CD4-positive, alpha-beta T cell (primary cell): ENCODE measurements around the gene ACER2. TPM values are rescaled to one million over a fixed set of nuclear protein-coding genes. Genes with fewer than 3 reads are reported as not detected.

Experiments
- ATAC-seq: fragments of 200-7000 bp; cut with Tn5 transposase; one replicate; pipeline ENCODE4 v1.10.0; 2022; ENCODE audit warnings: mild to moderate bottlenecking; ENCODE audit not compliant: poor library complexity
- CTCF ChIA-PET: fragments of 350-600 bp; sonication (Branson Sonifier 250); formaldehyde crosslinking; loops from one replicate; lab custom pipeline; 2021; ENCODE audit warnings: antibody characterized with exemption, inconsistent platforms; lab: Charles Lee
- POLR2A ChIA-PET: fragments of 350-600 bp; sonication (Branson Sonifier 250); formaldehyde crosslinking; loops from one replicate; lab custom pipeline; 2021; ENCODE audit warnings: antibody characterized with exemption, inconsistent platforms; lab: Charles Lee
- DNase-seq, 14 experiments: peaks; one replicate each; pipeline ENCODE4 v3.0.0-alpha.2; 2013 to 2020; ENCODE audit warnings: mixed read lengths in 2 of 14
- H3K27ac ChIP-seq, 2 donors: one replicate each; pipeline versions ENCODE4 v1.5.1 to v1.7.0; 2013; ENCODE audit warnings: low read length in 2 of 2, low read depth in 1 of 2, mild to moderate bottlenecking in 1 of 2
- H3K27me3 ChIP-seq, 2 experiments: 1 replicate in 1 of 2; 2 replicates in 1 of 2; pipeline versions ENCODE4 v1.6.1 to v1.7.0; 2013; ENCODE audit warnings: low read length in 2 of 2, control low read depth in 1 of 2, mild to moderate bottlenecking in 1 of 2, moderate library complexity in 1 of 2; ENCODE audit not compliant: insufficient read depth in 2 of 2, control insufficient read depth in 1 of 2
- H3K36me3 ChIP-seq: one replicate; pipeline ENCODE4 v1.6.1; 2013; ENCODE audit warnings: low read length, control low read depth; ENCODE audit not compliant: insufficient read depth
- H3K4me1 ChIP-seq: one replicate; pipeline ENCODE4 v1.6.1; 2013; ENCODE audit warnings: low read length, control low read depth; ENCODE audit not compliant: insufficient read depth
- H3K4me3 ChIP-seq: one replicate; pipeline ENCODE4 v1.5.1; 2013; ENCODE audit warnings: mild to moderate bottlenecking, low read length, moderate library complexity
- H3K9me3 ChIP-seq, 2 experiments: 1 replicate in 1 of 2; 2 replicates in 1 of 2; pipeline versions ENCODE4 v1.6.1 to v1.7.0; 2013; ENCODE audit warnings: low read length in 2 of 2, mild to moderate bottlenecking in 2 of 2, control low read depth in 1 of 2, moderate library complexity in 1 of 2; ENCODE audit not compliant: control insufficient read depth in 1 of 2, insufficient read depth in 1 of 2
- H3K27ac Mint-ChIP-seq: one replicate; pipeline ENCODE4 v1.8.0; 2020; ENCODE audit warnings: mixed read lengths
- H3K27me3 Mint-ChIP-seq: one replicate; pipeline ENCODE4 v1.8.0; 2021; ENCODE audit warnings: mixed read lengths
- H3K36me3 Mint-ChIP-seq: one replicate; pipeline ENCODE4 v1.8.0; 2021; ENCODE audit warnings: low read depth, mixed read lengths
- H3K4me1 Mint-ChIP-seq: one replicate; pipeline ENCODE4 v1.8.0; 2021; ENCODE audit warnings: low read depth, mixed read lengths
- H3K4me3 Mint-ChIP-seq: one replicate; pipeline ENCODE4 v1.8.0; 2020; ENCODE audit warnings: mild to moderate bottlenecking, mixed read lengths
- H3K9me3 Mint-ChIP-seq: one replicate; pipeline ENCODE4 v1.8.0; 2020; ENCODE audit warnings: mixed read lengths
- CTCF ChIP-seq: fragments of 200-600 bp; IDR thresholded peaks from one replicate; pipeline ENCODE4 v1.8.0; 2022; ENCODE audit warnings: antibody characterized with exemption, mild to moderate bottlenecking
- intact Hi-C, 2 experiments: fragments of 100-400 bp; cut with DNase I in 1 of 2; cut with micrococcal nuclease in 1 of 2; formaldehyde crosslinking; loops; one replicate each; pipeline versions ENCODE4 v1.15.1 to v1.9.0; 2023 to 2025; cut with DNase I, micrococcal nuclease
- total RNA-seq, 174 experiments: library from RNA in 2 of 174; stranded (reverse) in 2 of 174; gene quantifications; one replicate each; pipeline ENCODE4 v1.2.3 and lab custom pipeline; 2021 to 2026

The ACER2 gene
- total RNA-seq, 2 experiments from 2014 or later: 1.2 to 1.4 TPM

- Histone ChIP-seq H3K4me1 (no peaks in the 10 kb centered on the region), H3K9me3 (no peaks in the 10 kb centered on the region), H3K36me3 (no peaks in the 10 kb centered on the region), H3K4me3 (no peak overlapping the region), H3K27me3 (no peaks in the 10 kb centered on the region), H3K27ac (no peak overlapping the region)
- ATAC-seq (no peak), DNase-seq (no peak)
- CTCF ChIA-PET: interaction anchor here (0.8 to 1.2 kb wide), 2 partner anchors 12 to 44 kb away, joined by 3 read pairs; partner anchors contain the start of gene ACER2
- H3K27ac Mint-ChIP-seq: no peak overlapping the region
- intact Hi-C loops: no loop called here
- no peaks in the 10 kb centered on the region for H3K9me3 Mint-ChIP-seq
- peaks cover 30% of the 10 kb centered on the region for H3K36me3 Mint-ChIP-seq
- no peaks in the 10 kb centered on the region for H3K4me1 Mint-ChIP-seq
- no peak for TF ChIP-seq CTCF
- POLR2A ChIA-PET: no interaction called here
- no peaks in the 10 kb centered on the region for H3K27me3 Mint-ChIP-seq
- H3K4me3 Mint-ChIP-seq: no peak overlapping the region
These were observed 12.1 kb downstream of the ACER2 start for GRCh38 chr9:19420877-19421276.

- H3K4me1 Mint-ChIP-seq: no peaks in the 10 kb centered on the region
- ChIA-PET POLR2A (no interaction called here), CTCF (interaction anchor here (0.6 kb wide), 1 partner anchor 21 kb away, joined by 3 read pairs; no protein-coding TSS in a partner anchor)
- intact Hi-C loops: no loop called here
- Histone ChIP-seq H3K36me3 (peaks cover 4% of the 10 kb centered on the region), H3K27ac (no peak overlapping the region), H3K9me3 (no peaks in the 10 kb centered on the region), H3K4me1 (no peaks in the 10 kb centered on the region), H3K27me3 (no peaks in the 10 kb centered on the region), H3K4me3 (no peak overlapping the region)
- TF ChIP-seq CTCF: no peak
- H3K27ac Mint-ChIP-seq: no peak overlapping the region
- H3K4me3 Mint-ChIP-seq: no peak overlapping the region
- H3K9me3 Mint-ChIP-seq: no peaks in the 10 kb centered on the region
- DNase-seq (no peak), ATAC-seq (no peak)
- peaks cover 38% of the 10 kb centered on the region for H3K36me3 Mint-ChIP-seq
- H3K27me3 Mint-ChIP-seq: no peaks in the 10 kb centered on the region
These were observed 14.4 kb downstream of the ACER2 start for GRCh38 chr9:19423163-19423562.

GRCh38 chr9:19424176-19424779, 15.5 kb downstream of the ACER2 start:
- CTCF ChIA-PET: no interaction called here
- H3K27me3 ChIP-seq: no peaks in the 10 kb centered on the region
- H3K4me1 Mint-ChIP-seq: no peaks in the 10 kb centered on the region
- intact Hi-C loops: no loop called here
- H3K9me3 ChIP-seq: no peaks in the 10 kb centered on the region
- ATAC-seq (no peak), DNase-seq (no peak)
- no peak overlapping the region for H3K27ac ChIP-seq
- no peaks in the 10 kb centered on the region for H3K9me3 Mint-ChIP-seq
- no peak overlapping the region for H3K4me3 Mint-ChIP-seq
- H3K4me1 ChIP-seq: no peaks in the 10 kb centered on the region
- H3K4me3 ChIP-seq: no peak overlapping the region
- TF ChIP-seq CTCF: no peak
- H3K36me3 ChIP-seq: peaks cover 4% of the 10 kb centered on the region
- POLR2A ChIA-PET: no interaction called here
- peaks cover 41% of the 10 kb centered on the region for H3K36me3 Mint-ChIP-seq
- no peaks in the 10 kb centered on the region for H3K27me3 Mint-ChIP-seq
- H3K27ac Mint-ChIP-seq: no peak overlapping the region
